GM21825 (cell line): Measurements from ENCODE around the gene PIK3C2G.
"Not testable (repeated sequence)": the region's sequence is repeated elsewhere in the genome, so short reads cannot be mapped to it uniquely, and the experiment has no call there.

Experiments
- ATAC-seq: cut with Tn5 transposase; IDR thresholded peaks from one replicate; pipeline ENCODE4 v1.9.1; 2021; ENCODE audit warnings: mild to moderate bottlenecking, moderate library complexity; ENCODE audit not compliant: unreplicated experiment

The PIK3C2G gene

GRCh38 chr12:18261273-18261672 lies at the start of gene PIK3C2G:
TSS of gene PIK3C2G (plus strand) at chr12:18261518. CDS start at chr12:18282082, 20,564 bp downstream.
- ATAC-seq = no peak

- no peak for ATAC-seq
Observed at GRCh38 chr12:18217966-18218365, 43.4 kb upstream of the PIK3C2G start.

- no peak for ATAC-seq
Observed at GRCh38 chr12:18221726-18222125, 39.6 kb upstream of the PIK3C2G start.

- ATAC-seq = no peak
Observed at GRCh38 chr12:18222699-18223098, 38.6 kb upstream of the PIK3C2G start.

- ATAC-seq = no peak
Observed at GRCh38 chr12:18224745-18225144, 36.6 kb upstream of the PIK3C2G start.

GRCh38 chr12:18239526-18239925 lies 21.8 kb upstream of the PIK3C2G start:
- ATAC-seq = no peak

GRCh38 chr12:18242380-18243089 lies 18.8 kb upstream of the PIK3C2G start:
- no peak for ATAC-seq

- no peak for ATAC-seq
Observed at GRCh38 chr12:18243238-18243637, 18.1 kb upstream of the PIK3C2G start.

GRCh38 chr12:18246066-18246465 lies 15.3 kb upstream of the PIK3C2G start:
- no peak for ATAC-seq

GRCh38 chr12:18250313-18250916 lies 10.9 kb upstream of the PIK3C2G start:
- no peak for ATAC-seq

GRCh38 chr12:18254081-18254480 lies 7.2 kb upstream of the PIK3C2G start:
- ATAC-seq = no peak

GRCh38 chr12:18255004-18255403 lies 6.3 kb upstream of the PIK3C2G start:
- ATAC-seq = not testable (repeated sequence)

- ATAC-seq = no peak
Observed at GRCh38 chr12:18257251-18257650, 4.1 kb upstream of the PIK3C2G start.

GRCh38 chr12:18258929-18259328 lies 2.4 kb upstream of the PIK3C2G start:
- ATAC-seq = no peak

- no peak for ATAC-seq
Observed at GRCh38 chr12:18259906-18260682, 1.2 kb upstream of the PIK3C2G start.

GRCh38 chr12:18261906-18262305 lies 588 bp downstream of the PIK3C2G start:
- ATAC-seq = no peak

- ATAC-seq = no peak
Observed at GRCh38 chr12:18262514-18262913, 1.2 kb downstream of the PIK3C2G start.

GRCh38 chr12:18264581-18265075 lies 3.3 kb downstream of the PIK3C2G start:
- ATAC-seq = no peak

GRCh38 chr12:18267427-18268099 lies 6.2 kb downstream of the PIK3C2G start:
- no peak for ATAC-seq

GRCh38 chr12:18270958-18271460 lies 9.7 kb downstream of the PIK3C2G start:
- no peak for ATAC-seq

- no peak for ATAC-seq
Observed at GRCh38 chr12:18275981-18276380, 14.7 kb downstream of the PIK3C2G start.
